ENCODE measurements around the gene DDX47. TPM values are rescaled to one million over a fixed set of nuclear protein-coding genes. Genes with fewer than 3 reads are reported as not detected.

The DDX47 gene
- total RNA-seq, 1 experiment from 2014 or later = 192 TPM

DNA sequence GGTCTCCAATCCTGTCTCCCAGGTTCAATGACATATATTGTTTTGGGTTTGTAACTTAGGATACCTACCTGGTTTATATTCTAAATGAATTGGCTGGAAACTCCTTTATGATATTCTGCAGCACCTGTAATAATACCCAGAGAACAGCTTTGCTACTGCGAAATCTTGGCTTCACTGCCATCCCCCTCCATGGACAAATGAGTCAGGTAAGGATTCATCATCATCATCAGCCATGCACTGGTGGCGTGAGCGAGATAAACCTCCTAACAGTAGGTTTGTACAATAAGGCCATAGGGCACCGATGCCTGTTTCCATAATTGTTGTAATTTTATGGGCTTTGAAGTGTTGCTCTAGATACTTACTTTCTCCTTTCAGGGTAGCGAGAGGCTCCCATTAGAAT lies 10.7 kb downstream of the DDX47 start:
- POLR2A ChIA-PET (ENCODE audit: unreplicated experiment) = interaction anchor here (0.6 to 1.0 kb wide), 7 partner anchors 12 to 199 kb away, joined by 3 to 7 read pairs (median 4); partner anchors contain the start of gene GPRC5A
- no TSS peak for BruUV-seq (replicated peaks)
- intact Hi-C loops (cut with micrococcal nuclease; ENCODE audit: unreplicated experiment) = loop anchor here (1.0 kb wide), 2 partner anchors 11 to 67 kb away; partner anchors contain the start of gene GPRC5A
- DNase-seq = peak in 1 of 2 experiments; percentile 51
- Histone ChIP-seq H3F3A (ENCODE audit: insufficient read depth, low read depth) (peaks cover 80% of the 10 kb centered on the region), H4K20me1 (ENCODE audit: insufficient read depth) (no peaks in the 10 kb centered on the region), H3K4me3 (no peak overlapping the region), H3K36me3 (ENCODE audit: low read depth) (peaks cover 87% of the 10 kb centered on the region), H3K27me3 (ENCODE audit: insufficient read depth, low read depth) (no peaks in the 10 kb centered on the region), H3K9me3 (ENCODE audit: insufficient read depth, low read depth) (no peaks in the 10 kb centered on the region), H3K27ac (peak overlapping the region; percentile 94), H3K9me2 (ENCODE audit: insufficient read depth) (no peaks in the 10 kb centered on the region), H3K4me2 (peak overlapping the region; percentile 90), H2AFZ (no peak overlapping the region), H3K4me1 (replicated peaks; ENCODE audit: insufficient read depth) (peaks cover 65% of the 10 kb centered on the region), H3K79me2 (ENCODE audit: low read depth) (peaks cover 74% of the 10 kb centered on the region)
- CTCF ChIA-PET = interaction anchor here (1.0 kb wide), 1 partner anchor 13 kb away, joined by 5 read pairs; no protein-coding TSS in a partner anchor
- TF ChIP-seq, protein P1, sequence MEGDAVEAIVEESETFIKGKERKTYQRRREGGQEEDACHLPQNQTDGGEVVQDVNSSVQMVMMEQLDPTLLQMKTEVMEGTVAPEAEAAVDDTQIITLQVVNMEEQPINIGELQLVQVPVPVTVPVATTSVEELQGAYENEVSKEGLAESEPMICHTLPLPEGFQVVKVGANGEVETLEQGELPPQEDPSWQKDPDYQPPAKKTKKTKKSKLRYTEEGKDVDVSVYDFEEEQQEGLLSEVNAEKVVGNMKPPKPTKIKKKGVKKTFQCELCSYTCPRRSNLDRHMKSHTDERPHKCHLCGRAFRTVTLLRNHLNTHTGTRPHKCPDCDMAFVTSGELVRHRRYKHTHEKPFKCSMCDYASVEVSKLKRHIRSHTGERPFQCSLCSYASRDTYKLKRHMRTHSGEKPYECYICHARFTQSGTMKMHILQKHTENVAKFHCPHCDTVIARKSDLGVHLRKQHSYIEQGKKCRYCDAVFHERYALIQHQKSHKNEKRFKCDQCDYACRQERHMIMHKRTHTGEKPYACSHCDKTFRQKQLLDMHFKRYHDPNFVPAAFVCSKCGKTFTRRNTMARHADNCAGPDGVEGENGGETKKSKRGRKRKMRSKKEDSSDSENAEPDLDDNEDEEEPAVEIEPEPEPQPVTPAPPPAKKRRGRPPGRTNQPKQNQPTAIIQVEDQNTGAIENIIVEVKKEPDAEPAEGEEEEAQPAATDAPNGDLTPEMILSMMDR (conservative IDR thresholded peaks at IDR 0.05) = no peak
- TF ChIP-seq EZH2 (IDR thresholded peaks at IDR 0.05; ENCODE audit: low read depth) = no peak

DNA sequence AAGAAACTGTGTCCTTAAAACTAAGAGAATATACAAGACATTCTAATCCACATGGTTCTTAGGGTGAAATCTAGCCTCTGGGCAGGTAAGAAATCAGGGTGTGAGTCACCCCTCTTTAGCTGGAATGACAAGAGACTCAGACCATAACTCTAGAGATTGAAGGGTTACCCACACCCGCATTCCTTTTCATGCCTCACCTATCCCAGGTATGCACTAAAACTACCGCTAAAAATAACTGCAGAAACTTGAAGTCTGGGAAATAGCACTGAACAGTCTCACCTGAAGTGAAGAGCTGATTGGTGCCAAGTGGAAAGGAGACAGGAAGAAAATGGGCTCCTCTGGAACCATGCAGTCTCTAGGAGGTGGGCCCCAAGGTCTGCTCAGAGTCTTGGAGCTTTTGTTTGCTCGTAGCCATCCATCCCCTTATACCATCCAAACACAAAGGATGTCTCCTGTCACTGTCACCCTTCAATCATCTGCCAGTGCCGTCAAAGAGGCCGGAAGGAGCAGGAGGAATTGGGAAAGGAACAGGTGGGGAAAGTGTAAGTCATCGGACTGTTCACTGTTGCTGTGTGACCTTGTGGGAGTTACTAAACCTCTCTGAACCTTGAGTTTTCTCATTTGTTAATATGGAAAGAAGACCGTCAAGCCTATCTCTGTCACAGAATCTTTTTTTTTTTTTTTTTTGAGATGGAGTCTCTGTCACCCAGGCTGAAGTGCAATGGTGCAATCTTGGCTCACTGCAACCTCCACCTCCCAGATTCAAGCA lies 22.4 kb downstream of the DDX47 start:
- Histone ChIP-seq H3K27me3 (ENCODE audit: insufficient read depth, low read depth) (no peaks in the 10 kb centered on the region), H3K9me3 (ENCODE audit: insufficient read depth, low read depth) (no peaks in the 10 kb centered on the region), H3K9me2 (ENCODE audit: insufficient read depth) (no peaks in the 10 kb centered on the region), H3K27ac (peak overlapping the region; percentile 99), H3K79me2 (ENCODE audit: low read depth) (peaks cover 28% of the 10 kb centered on the region), H3K4me1 (replicated peaks; ENCODE audit: insufficient read depth) (peaks cover 81% of the 10 kb centered on the region), H4K20me1 (ENCODE audit: insufficient read depth) (no peaks in the 10 kb centered on the region), H2AFZ (no peak overlapping the region), H3K4me2 (peak overlapping the region; percentile 71), H3K36me3 (ENCODE audit: low read depth) (peaks cover 37% of the 10 kb centered on the region), H3F3A (ENCODE audit: insufficient read depth, low read depth) (peaks cover 88% of the 10 kb centered on the region), H3K4me3 (peak overlapping the region; percentile 25; the same call in 1 of the 2 replicates)
- BruUV-seq (replicated peaks) = TSS peak; percentile 54
- intact Hi-C loops (cut with micrococcal nuclease; ENCODE audit: unreplicated experiment) = loop anchor here (1.0 to 2.0 kb wide), 6 partner anchors 12 to 65 kb away; partner anchors contain the start of gene GPRC5A
- ChIA-PET CTCF (interaction anchor here (0.6 to 1.3 kb wide), 5 partner anchors 16 to 56 kb away, joined by 3 to 7 read pairs (median 5); partner anchors contain the start of genes DDX47 and GPRC5A), POLR2A (ENCODE audit: unreplicated experiment) (interaction anchor here (0.5 to 4.7 kb wide), 15 partner anchors 9 to 122 kb away, joined by 3 to 103 read pairs (median 6); partner anchors contain the start of gene GPRC5A)
- TF ChIP-seq EZH2 (IDR thresholded peaks at IDR 0.05; ENCODE audit: low read depth) = no peak
- TF ChIP-seq, protein P1 (conservative IDR thresholded peaks at IDR 0.05) = no peak
- peak; percentile 84 to 99 for DNase-seq

DNA sequence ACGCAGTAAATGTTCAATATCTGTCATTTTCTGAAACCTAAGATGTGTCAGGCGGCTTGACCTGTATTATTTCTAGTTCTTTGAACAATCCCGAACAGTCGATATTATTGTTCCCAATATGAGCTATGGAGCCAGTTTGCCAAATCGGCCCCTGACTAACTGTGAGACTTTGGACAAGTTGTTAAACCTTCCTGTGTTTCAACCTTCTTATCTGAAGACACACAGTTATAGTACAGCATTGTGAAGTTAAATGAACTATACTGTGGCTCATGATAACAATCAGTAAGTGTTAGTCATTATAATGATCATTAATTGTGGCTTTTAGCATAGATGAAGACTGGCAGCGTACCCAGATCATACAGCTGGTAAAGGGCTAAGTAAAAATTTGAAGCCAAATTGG lies 23.4 kb downstream of the DDX47 start:
- Histone ChIP-seq H3K27ac (peak overlapping the region; percentile 99), H3K79me2 (ENCODE audit: low read depth) (peaks cover 28% of the 10 kb centered on the region), H3F3A (ENCODE audit: insufficient read depth, low read depth) (peaks cover 84% of the 10 kb centered on the region), H3K9me2 (ENCODE audit: insufficient read depth) (no peaks in the 10 kb centered on the region), H3K9me3 (ENCODE audit: insufficient read depth, low read depth) (no peaks in the 10 kb centered on the region), H3K27me3 (ENCODE audit: insufficient read depth, low read depth) (no peaks in the 10 kb centered on the region), H3K4me2 (peak overlapping the region; percentile 71), H4K20me1 (ENCODE audit: insufficient read depth) (no peaks in the 10 kb centered on the region), H3K4me3 (no peak overlapping the region), H2AFZ (no peak overlapping the region), H3K36me3 (ENCODE audit: low read depth) (peaks cover 39% of the 10 kb centered on the region), H3K4me1 (replicated peaks; ENCODE audit: insufficient read depth) (peaks cover 91% of the 10 kb centered on the region)
- BruUV-seq (replicated peaks) = no TSS peak
- intact Hi-C loops (cut with micrococcal nuclease; ENCODE audit: unreplicated experiment) = no loop called here
- ChIA-PET POLR2A (ENCODE audit: unreplicated experiment) (interaction anchor here (0.6 to 4.7 kb wide), 12 partner anchors 11 to 110 kb away, joined by 3 to 103 read pairs (median 6); partner anchors contain the start of gene GPRC5A), CTCF (interaction anchor here (0.6 to 2.7 kb wide), 18 partner anchors 13 to 366 kb away, joined by 3 to 21 read pairs (median 5); partner anchors contain the start of genes DDX47 and GPRC5A)
- TF ChIP-seq EZH2 (IDR thresholded peaks at IDR 0.05; ENCODE audit: low read depth) = no peak
- TF ChIP-seq, protein P1 (conservative IDR thresholded peaks at IDR 0.05) = no peak
- no peak for DNase-seq
